ENCODE measurements around the gene C3orf80. TPM values are rescaled to one million over a fixed set of nuclear protein-coding genes. Genes with fewer than 3 reads are reported as not detected.
A peak's percentile ranks its signal among the peaks of the same experiment; 100 is the strongest.

Gene C3orf80
- total and polyA plus RNA-seq, 4 donors = 0.23 to 3.3 (median 0.84) TPM

GRCh38 chr3:160179906-160180305 lies 45.3 kb upstream of the C3orf80 start:
- ATAC-seq (ENCODE audit: insufficient read depth, low FRiP score) = no peak
- H3K9me3 ChIP-seq (ENCODE audit: control insufficient read depth in 4 of 4, insufficient read depth in 3 of 4, low read length in 3 of 4) = no peaks in the 10 kb centered on the region
- no peak for DNase-seq
- no peaks in the 10 kb centered on the region for H3K27me3 ChIP-seq (ENCODE audit: control insufficient read depth in 3 of 3, insufficient read depth in 3 of 3, low read length in 2 of 3)
- no peaks in the 10 kb centered on the region for H3K36me3 ChIP-seq (ENCODE audit: control insufficient read depth in 4 of 4, insufficient read depth in 4 of 4, low read length in 4 of 4)
- no peak overlapping the region for H3K9ac ChIP-seq (ENCODE audit: insufficient read depth in 1 of 2, low read length in 2 of 2)
- TF ChIP-seq, protein P1, sequence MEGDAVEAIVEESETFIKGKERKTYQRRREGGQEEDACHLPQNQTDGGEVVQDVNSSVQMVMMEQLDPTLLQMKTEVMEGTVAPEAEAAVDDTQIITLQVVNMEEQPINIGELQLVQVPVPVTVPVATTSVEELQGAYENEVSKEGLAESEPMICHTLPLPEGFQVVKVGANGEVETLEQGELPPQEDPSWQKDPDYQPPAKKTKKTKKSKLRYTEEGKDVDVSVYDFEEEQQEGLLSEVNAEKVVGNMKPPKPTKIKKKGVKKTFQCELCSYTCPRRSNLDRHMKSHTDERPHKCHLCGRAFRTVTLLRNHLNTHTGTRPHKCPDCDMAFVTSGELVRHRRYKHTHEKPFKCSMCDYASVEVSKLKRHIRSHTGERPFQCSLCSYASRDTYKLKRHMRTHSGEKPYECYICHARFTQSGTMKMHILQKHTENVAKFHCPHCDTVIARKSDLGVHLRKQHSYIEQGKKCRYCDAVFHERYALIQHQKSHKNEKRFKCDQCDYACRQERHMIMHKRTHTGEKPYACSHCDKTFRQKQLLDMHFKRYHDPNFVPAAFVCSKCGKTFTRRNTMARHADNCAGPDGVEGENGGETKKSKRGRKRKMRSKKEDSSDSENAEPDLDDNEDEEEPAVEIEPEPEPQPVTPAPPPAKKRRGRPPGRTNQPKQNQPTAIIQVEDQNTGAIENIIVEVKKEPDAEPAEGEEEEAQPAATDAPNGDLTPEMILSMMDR (IDR thresholded peaks at IDR 0.05; ENCODE audit: control extremely low read depth, extremely low read depth) = no peak
- peaks cover 0 to 18% (median 3%) of the 10 kb centered on the region in 5 donors for H3K4me1 ChIP-seq (ENCODE audit: control insufficient read depth in 5 of 5, insufficient read depth in 5 of 5, low read length in 5 of 5)
- 83 to 90% methylated on average over 2 of the region's 2 CpGs for WGBS, 2 donors
- H3K4me3 ChIP-seq = no peak overlapping the region
- no peak overlapping the region for H3K27ac ChIP-seq (ENCODE audit: low read depth in 1 of 2, low read length in 1 of 2)

GRCh38 chr3:160180581-160181216 lies 44.5 kb upstream of the C3orf80 start:
- H3K27me3 ChIP-seq (ENCODE audit: control insufficient read depth in 3 of 3, insufficient read depth in 3 of 3, low read length in 2 of 3) = no peaks in the 10 kb centered on the region
- H3K9ac ChIP-seq (ENCODE audit: insufficient read depth in 1 of 2, low read length in 2 of 2) = no peak overlapping the region
- H3K9me3 ChIP-seq (ENCODE audit: control insufficient read depth in 4 of 4, insufficient read depth in 3 of 4, low read length in 3 of 4) = no peaks in the 10 kb centered on the region
- no peak overlapping the region for H3K4me3 ChIP-seq
- TF ChIP-seq, protein P1 (IDR thresholded peaks at IDR 0.05; ENCODE audit: control extremely low read depth, extremely low read depth) = no peak
- 11 to 31% methylated on average over 11 of the region's 11 CpGs for WGBS, 2 donors
- no peak overlapping the region for H3K27ac ChIP-seq (ENCODE audit: low read depth in 1 of 2, low read length in 1 of 2)
- H3K4me1 ChIP-seq (ENCODE audit: control insufficient read depth in 5 of 5, insufficient read depth in 5 of 5, low read length in 5 of 5) = peaks cover 0 to 23% (median 4%) of the 10 kb centered on the region in 5 donors
- DNase-seq (peak; percentile 24 to 65 (median 46)), ATAC-seq (ENCODE audit: insufficient read depth, low FRiP score) (no peak)
- H3K36me3 ChIP-seq (ENCODE audit: control insufficient read depth in 4 of 4, insufficient read depth in 4 of 4, low read length in 4 of 4) = no peaks in the 10 kb centered on the region

DNA sequence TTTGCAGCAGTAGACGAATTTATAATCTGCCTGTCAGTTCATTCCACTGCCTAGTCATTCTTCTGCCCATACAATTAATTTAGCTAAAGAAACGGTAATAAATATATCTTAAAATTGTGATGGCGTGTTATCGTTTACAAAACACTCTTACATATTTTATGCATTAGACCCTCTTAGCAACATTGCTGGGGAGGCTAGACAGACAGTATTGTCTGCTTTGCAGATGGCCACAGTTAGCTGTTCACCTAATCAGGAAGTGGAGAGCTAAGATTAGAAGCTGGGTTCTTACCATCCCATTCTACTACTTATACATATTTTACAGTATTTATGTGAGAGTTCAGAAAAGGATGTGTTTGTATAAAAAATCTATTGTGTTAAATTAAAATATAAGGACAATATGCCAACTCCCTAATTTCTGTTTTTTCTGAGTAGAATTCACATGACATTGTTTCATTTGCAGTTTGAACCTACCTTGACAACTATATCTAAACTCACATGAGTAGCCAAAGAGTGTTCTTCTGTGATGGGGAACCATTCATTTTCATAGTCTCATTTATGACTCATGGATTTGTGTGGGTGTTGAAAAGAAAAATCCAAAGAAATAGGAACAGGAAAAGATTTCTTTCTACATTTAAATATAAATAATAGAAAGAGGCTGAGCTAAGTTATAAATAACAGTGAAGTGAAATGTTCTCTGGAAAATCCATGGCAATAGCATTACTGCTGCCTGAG lies 41.7 kb upstream of the C3orf80 start:
- H3K9me3 ChIP-seq (ENCODE audit: control insufficient read depth in 4 of 4, insufficient read depth in 3 of 4, low read length in 3 of 4) = no peaks in the 10 kb centered on the region
- TF ChIP-seq, protein P1 (IDR thresholded peaks at IDR 0.05; ENCODE audit: control extremely low read depth, extremely low read depth) = no peak

More for the DNA sequence above, 41.7 kb upstream of the C3orf80 start:
- peaks cover 0 to 23% (median 4%) of the 10 kb centered on the region in 5 donors for H3K4me1 ChIP-seq (ENCODE audit: control insufficient read depth in 5 of 5, insufficient read depth in 5 of 5, low read length in 5 of 5)
- H3K27me3 ChIP-seq (ENCODE audit: control insufficient read depth in 3 of 3, insufficient read depth in 3 of 3, low read length in 2 of 3) = no peaks in the 10 kb centered on the region
- 53 to 70% methylated on average over 4 of the region's 4 CpGs for WGBS, 2 donors
- DNase-seq (no peak), ATAC-seq (ENCODE audit: insufficient read depth, low FRiP score) (no peak)
- H3K4me3 ChIP-seq = no peak overlapping the region
- no peaks in the 10 kb centered on the region for H3K36me3 ChIP-seq (ENCODE audit: control insufficient read depth in 4 of 4, insufficient read depth in 4 of 4, low read length in 4 of 4)
- H3K9ac ChIP-seq (ENCODE audit: insufficient read depth in 1 of 2, low read length in 2 of 2) = no peak overlapping the region
- H3K27ac ChIP-seq (ENCODE audit: low read depth in 1 of 2, low read length in 1 of 2) = no peak overlapping the region

Data from lung (tissue), 12 donors.